GM19397 (cell line): ENCODE data around the gene COL21A1.
"Not testable (repeated sequence)": the region's sequence is repeated elsewhere in the genome, so short reads cannot be mapped to it uniquely, and the experiment has no call there.

Source experiments
- ATAC-seq: cut with Tn5 transposase; IDR thresholded peaks from one replicate; pipeline ENCODE4 v1.9.1; 2021; ENCODE audit warnings: mild to moderate bottlenecking, moderate library complexity; ENCODE audit not compliant: unreplicated experiment

The COL21A1 gene

DNA sequence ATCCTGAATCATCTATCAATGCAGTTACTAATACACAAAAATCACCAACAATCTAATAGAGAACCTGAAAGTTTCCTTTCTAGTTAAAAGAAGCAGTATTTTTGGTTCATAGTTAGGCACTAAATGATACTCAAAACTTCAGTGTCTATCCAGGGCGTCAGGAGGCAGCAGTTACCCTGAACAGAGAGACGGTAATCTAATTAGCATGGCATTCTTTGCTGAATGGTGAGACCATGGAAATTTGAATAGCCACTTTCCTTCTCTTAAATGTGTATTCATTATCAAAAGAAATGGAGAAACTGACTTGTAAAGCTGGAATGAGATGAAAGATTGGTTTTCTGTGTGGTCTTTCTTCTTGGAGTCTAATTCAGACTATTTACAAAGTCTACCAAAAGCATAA, 225.4 kb downstream of the COL21A1 start:
- ATAC-seq = no peak

DNA sequence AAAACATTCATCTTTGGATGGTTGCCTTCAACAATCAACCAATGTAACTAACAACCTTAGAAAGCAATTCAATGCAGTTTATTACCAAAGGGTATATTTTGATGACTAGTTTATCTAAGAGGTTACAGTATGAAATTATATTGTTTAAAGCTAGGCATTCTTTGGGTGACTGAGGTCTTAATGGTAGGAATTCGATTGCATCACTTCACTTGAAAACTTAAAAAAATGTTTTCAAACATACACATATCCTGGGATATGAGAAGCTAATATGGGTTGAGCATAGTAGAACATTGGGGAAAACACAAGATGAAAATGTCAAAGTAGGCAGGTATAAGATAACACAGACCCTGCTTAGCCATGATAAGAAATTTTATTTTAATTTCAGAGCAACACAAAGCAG, 227.4 kb downstream of the COL21A1 start:
- no peak for ATAC-seq

DNA sequence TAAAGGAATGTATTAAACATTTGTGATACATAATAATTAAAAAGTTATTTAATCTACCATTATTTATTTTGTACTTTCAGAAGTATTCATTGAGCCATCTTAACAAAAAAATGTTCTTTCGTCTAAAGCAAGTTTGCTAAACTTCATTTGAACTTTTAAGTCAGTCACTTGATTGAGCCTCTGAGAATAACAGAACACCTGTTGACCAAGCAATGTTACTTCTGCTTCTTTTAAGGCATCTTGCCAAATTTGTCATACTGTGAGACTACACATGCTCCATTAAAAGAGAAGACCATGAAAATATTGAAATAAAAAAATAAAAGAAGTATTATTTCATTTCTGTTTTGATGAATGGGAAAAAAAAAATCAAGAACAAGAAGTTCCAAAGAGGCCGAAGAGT, 230.2 kb downstream of the COL21A1 start:
- no peak for ATAC-seq

DNA sequence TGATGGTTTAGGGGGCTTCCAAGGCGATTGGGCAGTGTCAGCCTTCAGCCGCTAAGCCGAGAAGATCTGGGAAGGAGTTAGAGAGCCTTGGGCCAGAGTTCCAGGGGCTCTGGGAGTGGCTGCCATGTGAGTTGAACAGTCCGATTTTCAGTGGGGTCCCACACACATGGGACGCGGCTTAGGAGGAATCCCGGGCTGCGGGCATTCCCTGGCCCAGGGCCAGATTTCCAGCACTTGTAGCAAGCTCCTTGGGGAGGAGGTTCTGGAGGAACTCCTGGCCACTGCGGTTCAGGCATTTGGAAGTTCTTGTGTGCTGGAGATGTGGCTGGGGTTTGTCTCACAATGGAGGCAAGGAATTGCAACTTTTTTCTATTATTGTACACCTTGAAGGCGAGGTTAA, 233.3 kb downstream of the COL21A1 start:
- not testable (repeated sequence) for ATAC-seq

DNA sequence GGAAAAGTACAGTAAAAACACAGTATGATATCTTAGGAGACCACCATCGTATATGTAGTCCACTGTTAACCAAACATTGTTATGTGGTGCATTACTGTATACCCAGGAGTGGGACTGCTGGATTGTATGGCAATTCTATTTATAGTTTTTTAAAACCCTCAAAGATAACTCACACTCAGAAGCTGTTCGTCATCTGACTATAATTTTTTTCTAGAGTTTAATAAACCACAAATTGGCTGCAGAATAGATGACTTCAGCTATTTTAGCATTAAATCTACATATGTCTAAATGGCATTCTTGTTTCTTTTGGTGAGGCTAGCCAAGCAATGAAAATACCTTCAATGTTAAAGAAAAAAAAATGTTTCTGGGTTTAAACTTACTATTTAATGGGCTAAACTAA, 237.7 kb downstream of the COL21A1 start:
- ATAC-seq = no peak
